ENCODE data around the gene EXOC4. TPM values are rescaled to one million over a fixed set of nuclear protein-coding genes. Genes with fewer than 3 reads are reported as not detected.

Gene EXOC4
- total and polyA plus RNA-seq, 2 of the 8 experiments (the other 6 are each of a cell fraction or from before 2014, with no cell fraction given), result 27.0 to 67.3 TPM

DNA sequence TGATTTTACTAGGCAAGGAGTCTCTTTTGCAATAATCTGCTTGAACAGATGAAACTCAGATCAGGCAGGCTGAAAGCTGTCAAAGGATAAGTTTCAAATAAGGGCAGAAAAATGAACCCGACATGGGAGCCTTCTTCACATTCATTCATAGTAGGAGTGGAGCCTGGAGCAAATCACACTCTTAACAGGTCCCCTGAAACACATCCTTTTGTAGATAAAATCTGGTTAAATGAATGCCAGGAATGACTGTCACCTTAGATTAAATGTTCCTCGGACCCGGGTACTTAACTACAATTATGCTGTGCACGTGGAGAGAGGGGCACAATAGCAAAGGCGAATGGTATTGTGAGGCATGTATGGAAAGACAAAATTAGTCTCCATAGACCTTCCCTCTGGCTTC, 529.6 kb downstream of the EXOC4 start:
- Histone ChIP-seq H3K56ac (replicated peaks; ENCODE audit: insufficient read length, low read depth, low read length) (no peak overlapping the region), H4K91ac (replicated peaks; ENCODE audit: insufficient read length, low read length) (no peak overlapping the region), H3K18ac (ENCODE audit: extremely low read depth, low read length) (no peak overlapping the region), H2BK5ac (ENCODE audit: low read depth, low read length) (no peak overlapping the region), H3K36me3 (ENCODE audit: control insufficient read depth in 2 of 4, insufficient read depth in 4 of 4, low read length in 3 of 4) (no peaks in the 10 kb centered on the region; a peak in 1 of 8 replicates), H3K79me2 (ENCODE audit: control insufficient read depth in 1 of 2, insufficient read depth in 2 of 2, low read length in 2 of 2) (no peaks in the 10 kb centered on the region), H3K14ac (ENCODE audit: insufficient read length) (no peak overlapping the region), H2BK15ac (ENCODE audit: low read length) (no peak overlapping the region), H4K5ac (ENCODE audit: insufficient read length, low read depth, low read length) (no peak overlapping the region), H3K23ac (ENCODE audit: insufficient read length) (no peak overlapping the region), H4K8ac (ENCODE audit: extremely low read depth, insufficient read depth, low read length) (no peak overlapping the region), H3K9me3 (ENCODE audit: insufficient read depth in 2 of 2, low read depth in 1 of 2, low read length in 1 of 2) (no peaks in the 10 kb centered on the region; a peak in 1 of 4 replicates), H3K27me3 (replicated peaks in 1 of 4; ENCODE audit: control insufficient read depth in 3 of 4, extremely low read depth in 1 of 4, insufficient read depth in 3 of 4, low read length in 3 of 4) (no peaks in the 10 kb centered on the region), H4K20me1 (replicated peaks in 1 of 2; ENCODE audit: control insufficient read depth in 1 of 2, insufficient read depth in 2 of 2, low read length in 2 of 2) (no peaks in the 10 kb centered on the region), H3K4me1 (replicated peaks in 1 of 4; ENCODE audit: control insufficient read depth in 3 of 4, insufficient read depth in 4 of 4, low read length in 3 of 4) (no peaks in the 10 kb centered on the region), H2AK5ac (ENCODE audit: low read depth, low read length) (no peak overlapping the region), H3K4me2 (ENCODE audit: insufficient read depth in 1 of 2, low read depth in 2 of 2, low read length in 2 of 2) (no peak overlapping the region), H2BK120ac (replicated peaks; ENCODE audit: low read depth, low read length) (no peak overlapping the region), H3K4me3 (ENCODE audit: extremely low read depth in 1 of 4, insufficient read depth in 2 of 4, low read depth in 3 of 4, low read length in 4 of 4) (no peak overlapping the region), H3K79me1 (ENCODE audit: low read depth, low read length) (no peaks in the 10 kb centered on the region), H2AFZ (ENCODE audit: low read length) (no peak overlapping the region), H3K23me2 (ENCODE audit: low read depth, low read length) (no peaks in the 10 kb centered on the region), H2BK12ac (ENCODE audit: low read depth, low read length) (no peak overlapping the region), H3K4ac (replicated peaks; ENCODE audit: insufficient read length, low read depth, low read length) (no peak overlapping the region), H2BK20ac (ENCODE audit: low read length) (no peak overlapping the region), H3K9ac (replicated peaks in 1 of 4; ENCODE audit: extremely low read depth in 1 of 4, low read depth in 3 of 4, low read length in 3 of 4) (no peak overlapping the region), H3K27ac (ENCODE audit: low read depth, low read length) (no peak overlapping the region)
- no peak for FAIRE-seq
- DNase-seq (ENCODE audit: low read depth in 1 of 2, low spot score in 2 of 2), result no peak
- ChIA-PET POLR2A (ENCODE audit: partially characterized antibody) (no interaction called here), CTCF (ENCODE audit: partially characterized antibody) (interaction anchor here (0.8 kb wide), 1 partner anchor 72 kb away, joined by 4 read pairs; no protein-coding TSS in a partner anchor)
- 91% methylated on average over 5 of the region's 5 CpGs; no CpG with 5 or more reads in 1 of the 2 experiments for WGBS, 2 experiments (ENCODE audit: extremely low coverage in 1 of 2, insufficient coverage in 1 of 2, insufficient read length in 1 of 2, insufficient replicate concordance in 2 of 2, low coverage in 1 of 2, low lambda C conversion rate in 2 of 2, missing lambda C conversion rate in 1 of 2)
- TF ChIP-seq SUZ12 (IDR thresholded peaks at IDR 0.05; ENCODE audit: low read length), result no peak
- no peak for TF ChIP-seq TCF12 (IDR thresholded peaks at IDR 0.05; ENCODE audit: low read depth, low read length)
- TF ChIP-seq JUN (IDR thresholded peaks at IDR 0.05; ENCODE audit: low read depth, low read length), result no peak
- TF ChIP-seq, protein P1, sequence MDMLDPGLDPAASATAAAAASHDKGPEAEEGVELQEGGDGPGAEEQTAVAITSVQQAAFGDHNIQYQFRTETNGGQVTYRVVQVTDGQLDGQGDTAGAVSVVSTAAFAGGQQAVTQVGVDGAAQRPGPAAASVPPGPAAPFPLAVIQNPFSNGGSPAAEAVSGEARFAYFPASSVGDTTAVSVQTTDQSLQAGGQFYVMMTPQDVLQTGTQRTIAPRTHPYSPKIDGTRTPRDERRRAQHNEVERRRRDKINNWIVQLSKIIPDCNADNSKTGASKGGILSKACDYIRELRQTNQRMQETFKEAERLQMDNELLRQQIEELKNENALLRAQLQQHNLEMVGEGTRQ (IDR thresholded peaks at IDR 0.05; ENCODE audit: low read length), result no peak
- TF ChIP-seq, protein P2, sequence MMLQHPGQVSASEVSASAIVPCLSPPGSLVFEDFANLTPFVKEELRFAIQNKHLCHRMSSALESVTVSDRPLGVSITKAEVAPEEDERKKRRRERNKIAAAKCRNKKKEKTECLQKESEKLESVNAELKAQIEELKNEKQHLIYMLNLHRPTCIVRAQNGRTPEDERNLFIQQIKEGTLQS (IDR thresholded peaks at IDR 0.05; ENCODE audit: insufficient read depth, low read depth, low read length), result no peak
- TF ChIP-seq KDM1A (IDR thresholded peaks at IDR 0.05; ENCODE audit: borderline replicate concordance, low read length), result no peak
- no peak for TF ChIP-seq FOSL1 (IDR thresholded peaks at IDR 0.05; ENCODE audit: insufficient read depth, low read depth, low read length)
- no peak for TF ChIP-seq CBX8 (IDR thresholded peaks at IDR 0.05; ENCODE audit: borderline replicate concordance, low read depth, low read length)
- TF ChIP-seq, protein P3, sequence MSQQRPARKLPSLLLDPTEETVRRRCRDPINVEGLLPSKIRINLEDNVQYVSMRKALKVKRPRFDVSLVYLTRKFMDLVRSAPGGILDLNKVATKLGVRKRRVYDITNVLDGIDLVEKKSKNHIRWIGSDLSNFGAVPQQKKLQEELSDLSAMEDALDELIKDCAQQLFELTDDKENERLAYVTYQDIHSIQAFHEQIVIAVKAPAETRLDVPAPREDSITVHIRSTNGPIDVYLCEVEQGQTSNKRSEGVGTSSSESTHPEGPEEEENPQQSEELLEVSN (IDR thresholded peaks at IDR 0.05), result no peak
- TF ChIP-seq RAD21 (IDR thresholded peaks at IDR 0.05 in 1 of 2, conservative IDR thresholded peaks at IDR 0.05 in 1 of 2; ENCODE audit: low read depth in 2 of 2, low read length in 2 of 2), result no peak
- no peak for TF ChIP-seq SP4 (IDR thresholded peaks at IDR 0.05; ENCODE audit: low read length)
